ENCODE data around the gene BAIAP2L2.
A peak's percentile ranks its signal among the peaks of the same experiment; 100 is the strongest.

DNA sequence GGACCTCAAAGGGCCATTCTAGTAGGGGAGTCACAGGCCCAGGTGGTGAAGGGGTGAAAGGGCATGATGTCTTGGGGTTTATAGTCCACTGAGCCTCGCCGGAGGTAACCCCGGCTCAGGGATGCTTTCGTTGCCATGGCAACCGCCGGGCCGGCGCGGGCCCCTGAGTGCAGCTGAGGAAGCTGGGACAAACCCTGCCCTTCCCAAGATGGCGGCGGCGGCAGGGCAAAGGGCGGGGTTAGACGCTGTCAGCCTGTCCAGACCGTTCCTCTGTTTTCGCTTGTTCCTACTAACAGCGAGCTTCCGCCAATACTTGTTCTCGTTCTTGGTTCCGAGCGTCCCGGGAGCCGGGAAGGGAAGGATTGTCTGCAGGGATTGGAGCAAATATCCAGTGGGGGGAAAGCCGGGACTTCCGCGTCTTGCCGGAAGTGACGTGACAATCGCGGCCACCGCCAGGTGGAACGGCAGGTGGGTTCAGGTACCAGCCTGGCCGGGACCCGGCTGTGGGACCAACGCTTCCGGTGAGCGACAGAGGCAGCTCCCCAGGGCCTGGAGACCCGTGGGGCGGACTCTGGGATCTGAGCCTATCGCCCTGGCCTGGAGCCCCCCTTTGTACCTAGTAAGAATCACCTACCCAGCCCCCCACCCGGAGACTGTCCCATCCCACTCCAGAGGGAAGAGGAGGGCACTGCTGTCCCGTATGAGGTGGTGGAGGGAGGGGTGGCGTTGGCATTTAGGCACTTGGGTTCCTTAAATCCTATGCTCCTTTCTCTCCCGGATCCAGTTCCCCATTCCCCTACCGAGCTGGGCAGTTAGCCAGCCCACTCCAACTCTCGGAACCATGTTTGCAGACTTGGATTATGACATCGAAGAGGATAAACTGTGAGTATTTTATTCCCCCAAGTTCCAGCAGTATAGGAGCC lies 53.3 kb downstream of the BAIAP2L2 start, which contains the start of gene PICK1:
- TF ChIP-seq, protein P1, sequence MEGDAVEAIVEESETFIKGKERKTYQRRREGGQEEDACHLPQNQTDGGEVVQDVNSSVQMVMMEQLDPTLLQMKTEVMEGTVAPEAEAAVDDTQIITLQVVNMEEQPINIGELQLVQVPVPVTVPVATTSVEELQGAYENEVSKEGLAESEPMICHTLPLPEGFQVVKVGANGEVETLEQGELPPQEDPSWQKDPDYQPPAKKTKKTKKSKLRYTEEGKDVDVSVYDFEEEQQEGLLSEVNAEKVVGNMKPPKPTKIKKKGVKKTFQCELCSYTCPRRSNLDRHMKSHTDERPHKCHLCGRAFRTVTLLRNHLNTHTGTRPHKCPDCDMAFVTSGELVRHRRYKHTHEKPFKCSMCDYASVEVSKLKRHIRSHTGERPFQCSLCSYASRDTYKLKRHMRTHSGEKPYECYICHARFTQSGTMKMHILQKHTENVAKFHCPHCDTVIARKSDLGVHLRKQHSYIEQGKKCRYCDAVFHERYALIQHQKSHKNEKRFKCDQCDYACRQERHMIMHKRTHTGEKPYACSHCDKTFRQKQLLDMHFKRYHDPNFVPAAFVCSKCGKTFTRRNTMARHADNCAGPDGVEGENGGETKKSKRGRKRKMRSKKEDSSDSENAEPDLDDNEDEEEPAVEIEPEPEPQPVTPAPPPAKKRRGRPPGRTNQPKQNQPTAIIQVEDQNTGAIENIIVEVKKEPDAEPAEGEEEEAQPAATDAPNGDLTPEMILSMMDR (IDR thresholded peaks at IDR 0.05): peak in 3 of 4 experiments; percentile 26 to 47 (median 34)
- TF ChIP-seq POLR2A (IDR thresholded peaks at IDR 0.05) (peak in 1 of 2 donors; percentile 15), POLR2AphosphoS5 (IDR thresholded peaks at IDR 0.05) (peak; percentile 87)
